GM12872 (cell line): Measurements from ENCODE around the gene SEPTIN10.

Source experiments
- TF ChIP-seq, protein P1 (sequence below): IDR thresholded peaks from 3 replicates; pipeline ENCODE4 v1.5.1; 2011; ENCODE audit warnings: low read depth, mild to moderate bottlenecking, low read length, moderate library complexity; ENCODE audit not compliant: insufficient read depth

SEPTIN10 gene

DNA sequence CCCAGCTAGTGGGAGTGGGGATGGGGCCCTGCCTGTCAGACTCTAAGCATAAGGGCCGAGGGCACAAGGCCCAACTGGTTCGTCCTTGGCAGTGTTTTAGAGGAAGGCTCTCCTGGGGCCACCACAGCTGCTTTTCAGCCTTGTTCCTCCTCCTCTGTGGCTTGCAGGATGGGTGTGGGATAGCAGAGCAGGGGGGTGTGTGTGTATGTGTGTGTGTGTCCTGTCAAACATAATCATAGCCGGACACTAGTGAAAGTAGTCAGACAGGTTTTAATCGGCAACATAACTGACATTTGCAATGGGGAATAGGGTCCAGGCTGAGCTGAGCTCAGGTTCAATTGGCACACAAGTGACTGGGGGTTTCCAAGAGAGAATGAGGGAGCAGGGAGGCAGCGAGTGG, 114.2 kb downstream of the SEPTIN10 start:
- TF ChIP-seq, protein P1, sequence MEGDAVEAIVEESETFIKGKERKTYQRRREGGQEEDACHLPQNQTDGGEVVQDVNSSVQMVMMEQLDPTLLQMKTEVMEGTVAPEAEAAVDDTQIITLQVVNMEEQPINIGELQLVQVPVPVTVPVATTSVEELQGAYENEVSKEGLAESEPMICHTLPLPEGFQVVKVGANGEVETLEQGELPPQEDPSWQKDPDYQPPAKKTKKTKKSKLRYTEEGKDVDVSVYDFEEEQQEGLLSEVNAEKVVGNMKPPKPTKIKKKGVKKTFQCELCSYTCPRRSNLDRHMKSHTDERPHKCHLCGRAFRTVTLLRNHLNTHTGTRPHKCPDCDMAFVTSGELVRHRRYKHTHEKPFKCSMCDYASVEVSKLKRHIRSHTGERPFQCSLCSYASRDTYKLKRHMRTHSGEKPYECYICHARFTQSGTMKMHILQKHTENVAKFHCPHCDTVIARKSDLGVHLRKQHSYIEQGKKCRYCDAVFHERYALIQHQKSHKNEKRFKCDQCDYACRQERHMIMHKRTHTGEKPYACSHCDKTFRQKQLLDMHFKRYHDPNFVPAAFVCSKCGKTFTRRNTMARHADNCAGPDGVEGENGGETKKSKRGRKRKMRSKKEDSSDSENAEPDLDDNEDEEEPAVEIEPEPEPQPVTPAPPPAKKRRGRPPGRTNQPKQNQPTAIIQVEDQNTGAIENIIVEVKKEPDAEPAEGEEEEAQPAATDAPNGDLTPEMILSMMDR = no peak

DNA sequence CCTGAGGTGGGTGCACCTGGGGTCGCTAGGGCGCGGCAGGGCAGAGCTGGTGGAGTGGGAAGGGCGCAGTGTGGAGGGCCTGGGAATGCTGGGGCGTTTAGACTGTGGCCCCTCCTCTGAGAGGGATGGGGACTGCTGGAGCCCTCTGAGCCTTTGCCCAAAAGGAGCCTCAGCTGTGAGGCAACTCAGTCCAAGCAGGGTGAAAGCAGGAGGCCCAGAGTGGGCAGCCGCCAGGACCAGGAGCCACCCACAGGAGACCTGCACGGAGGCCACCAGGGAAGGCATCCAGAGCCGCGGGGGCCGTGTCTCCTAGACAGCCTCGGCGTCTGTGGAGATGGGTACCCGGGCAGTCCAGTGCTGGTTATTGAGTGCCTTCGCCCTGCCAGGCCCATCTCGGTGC, 114.9 kb downstream of the SEPTIN10 start:
- TF ChIP-seq, protein P1 = no peak

DNA sequence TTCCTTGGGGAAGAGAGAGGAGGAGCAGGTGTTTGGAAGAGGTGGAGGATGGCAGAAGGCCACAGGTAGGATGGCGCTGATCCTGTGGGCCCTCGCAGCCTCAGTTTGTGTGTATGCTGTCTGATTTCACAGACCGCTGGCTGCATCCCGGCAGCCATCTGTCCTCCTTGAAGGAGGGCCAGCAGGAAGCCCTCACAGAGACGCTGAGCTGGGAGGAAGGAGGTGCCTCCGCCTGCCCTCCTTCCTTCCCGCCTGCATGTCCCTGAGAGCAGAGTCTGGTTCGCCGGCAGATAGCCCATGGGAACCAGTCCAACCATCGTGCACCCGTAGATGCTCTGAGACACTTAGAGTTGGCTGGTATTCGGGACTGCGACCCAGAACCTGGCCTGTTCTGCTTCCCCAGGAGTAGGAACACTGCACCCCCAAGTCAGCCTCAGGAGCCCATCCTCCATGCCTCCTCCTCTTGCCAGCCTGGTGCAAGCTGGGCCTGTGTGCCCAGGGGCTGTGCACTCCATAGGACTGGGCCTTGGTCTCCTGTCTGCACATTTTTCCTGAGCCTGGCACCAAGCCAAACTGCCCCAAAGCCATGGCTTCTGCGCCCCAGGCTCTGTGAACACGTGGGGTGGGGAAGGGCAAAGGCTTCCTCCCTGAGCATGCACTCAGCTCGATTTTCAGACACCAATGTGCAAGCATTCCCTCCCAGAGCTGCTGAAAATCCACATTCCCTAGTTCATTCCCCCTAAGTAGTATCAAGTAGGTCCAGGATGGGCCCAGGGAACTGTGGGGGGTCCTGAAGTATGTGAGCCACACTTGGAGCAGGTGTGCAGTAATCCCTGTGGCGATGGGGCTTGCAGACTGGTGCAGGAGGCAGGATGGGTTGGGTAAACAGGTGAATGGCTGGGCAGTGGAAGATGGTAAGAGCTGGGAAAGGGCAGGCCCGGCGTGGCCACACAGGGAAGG, 115.6 kb downstream of the SEPTIN10 start:
- TF ChIP-seq, protein P1 = no peak

DNA sequence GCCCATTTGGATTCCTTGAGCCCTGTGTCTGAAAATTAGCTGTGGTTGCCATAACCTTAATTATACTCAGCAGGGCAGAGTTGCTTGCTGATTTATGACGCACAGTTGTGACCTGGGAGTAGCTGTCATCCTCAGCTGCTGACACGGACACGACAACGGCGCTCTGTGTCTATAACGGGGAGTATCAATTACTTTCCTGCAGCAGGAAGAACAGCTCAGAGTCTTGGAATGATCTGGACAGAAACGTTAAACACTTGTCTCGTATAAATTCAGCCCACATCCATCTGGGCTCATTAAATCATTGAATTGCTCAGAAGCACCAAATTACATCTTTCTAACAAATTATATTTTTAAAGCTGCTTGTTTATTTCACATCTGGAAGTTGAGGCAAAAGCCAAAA, 116.3 kb downstream of the SEPTIN10 start:
- TF ChIP-seq, protein P1 = no peak

DNA sequence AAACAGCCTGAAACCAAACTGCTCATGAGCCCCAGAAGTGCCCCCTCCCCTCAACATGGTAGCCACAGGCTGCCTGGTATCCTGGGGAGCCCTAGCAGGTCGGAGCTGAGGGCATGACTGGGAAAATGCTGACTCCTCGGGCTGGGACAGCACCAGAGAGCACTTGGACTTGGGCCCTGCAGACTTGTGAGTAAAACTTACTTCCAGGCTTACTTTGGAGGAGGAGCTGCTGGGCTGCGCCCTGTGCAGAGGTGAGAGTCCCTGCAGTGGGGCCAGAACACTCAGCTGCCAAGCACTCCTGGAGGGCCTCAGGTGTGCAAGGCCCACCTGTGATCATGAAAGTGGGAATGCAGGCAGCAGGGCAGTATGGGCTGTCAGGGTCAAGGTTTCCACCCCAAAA, 119.4 kb downstream of the SEPTIN10 start:
- TF ChIP-seq, protein P1 = no peak

DNA sequence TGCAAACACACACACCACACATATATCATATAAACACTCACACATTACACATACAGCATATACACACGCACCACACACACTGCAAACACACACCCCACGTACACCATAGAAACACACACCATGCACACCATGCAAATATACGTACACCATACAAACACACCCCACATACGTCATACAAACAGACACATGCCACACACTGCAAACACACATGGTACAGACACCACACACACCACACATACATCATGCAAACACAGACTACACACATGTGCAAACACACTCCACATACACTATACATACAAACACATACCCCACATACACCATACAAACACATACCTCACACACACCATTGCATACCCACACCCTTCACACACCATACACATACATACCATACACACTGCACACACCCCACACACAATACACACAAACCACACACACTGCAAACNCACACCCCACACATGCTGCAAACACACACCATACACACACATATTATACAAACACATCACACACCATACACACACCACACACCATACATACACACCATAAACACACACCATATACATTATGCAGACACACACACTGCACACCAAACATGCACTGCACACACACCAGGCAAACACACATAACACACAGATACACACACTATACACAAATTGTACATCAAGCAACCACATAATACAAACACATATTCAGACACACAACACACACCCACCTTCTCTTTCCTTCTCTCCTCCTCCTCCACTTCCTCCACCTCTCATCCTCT, 120.4 kb downstream of the SEPTIN10 start:
- TF ChIP-seq, protein P1 = no peak
